Measurements from ENCODE around the gene HNRNPH1.

- peak; percentile 64; the same call in 1 of the 2 replicates for TF ChIP-seq POLR2AphosphoS5 (IDR thresholded peaks at IDR 0.05; ENCODE audit: low read depth, low read length)
- no peak for TF ChIP-seq TAF1 (IDR thresholded peaks at IDR 0.05; ENCODE audit: borderline replicate concordance, low read depth, low read length)
- peak; percentile 52 for TF ChIP-seq POLR2A (IDR thresholded peaks at IDR 0.05; ENCODE audit: low read depth, low read length)
Measured at GRCh38 chr5:179616002-179616594, 7.4 kb downstream of the HNRNPH1 start.
